Colonic mucosa (tissue), 4 donors: ENCODE data around the gene PRELP. TPM values are rescaled to one million over a fixed set of nuclear protein-coding genes. Genes with fewer than 3 reads are reported as not detected.

Experiments used
- DNase-seq: peaks from one replicate; pipeline ENCODE4 v3.0.0-alpha.2; 2020
- H3K27ac ChIP-seq: fragments of 200-600 bp; one replicate; pipeline ENCODE4 v1.8.0; 2021
- H3K27me3 ChIP-seq: fragments of 200-600 bp; one replicate; pipeline ENCODE4 v1.8.0; 2021
- H3K36me3 ChIP-seq: fragments of 200-600 bp; one replicate; pipeline ENCODE4 v1.8.0; 2021
- H3K4me1 ChIP-seq: fragments of 200-600 bp; one replicate; pipeline ENCODE4 v1.8.0; 2021; ENCODE audit warnings: mild to moderate bottlenecking
- H3K4me3 ChIP-seq: fragments of 200-600 bp; one replicate; pipeline ENCODE4 v1.8.0; 2021
- H3K9ac ChIP-seq, 2 donors: one replicate each; pipeline ENCODE4 v1.7.0; 2013; ENCODE audit warnings: control low read depth in 2 of 2, low read depth in 2 of 2, low read length in 2 of 2
- H3K9me3 ChIP-seq: fragments of 200-600 bp; one replicate; pipeline ENCODE4 v1.8.0; 2021
- intact Hi-C: fragments of 100-400 bp; cut with DNase I; formaldehyde crosslinking; loops from one replicate; pipeline ENCODE4 v1.14.1; 2022
- total RNA-seq, 2 donors: library from RNA; stranded (reverse); fragmentation: NEBNext Ultra II Directional in 1 of 2; extraction: Animal tissue kit (Norgen Biotek cat#: 25700) in 1 of 2; gene quantifications; one replicate each; pipeline ENCODE4 v1.2.1, GENCODE V29; 2021
- TF ChIP-seq, protein P1 (sequence below): fragments of 200-600 bp; IDR thresholded peaks from one replicate; pipeline ENCODE4 v1.8.0; 2022; ENCODE audit warnings: antibody characterized with exemption, mild to moderate bottlenecking
- donor health status: healthy.
- donor health status: DM: no; HTN: no; CAD: no.
- donor health status: DM: no; HTN: no; CAD: no.

Gene PRELP
- total RNA-seq, 2 donors from 2014 or later, result 2.4 to 9.3 TPM

DNA sequence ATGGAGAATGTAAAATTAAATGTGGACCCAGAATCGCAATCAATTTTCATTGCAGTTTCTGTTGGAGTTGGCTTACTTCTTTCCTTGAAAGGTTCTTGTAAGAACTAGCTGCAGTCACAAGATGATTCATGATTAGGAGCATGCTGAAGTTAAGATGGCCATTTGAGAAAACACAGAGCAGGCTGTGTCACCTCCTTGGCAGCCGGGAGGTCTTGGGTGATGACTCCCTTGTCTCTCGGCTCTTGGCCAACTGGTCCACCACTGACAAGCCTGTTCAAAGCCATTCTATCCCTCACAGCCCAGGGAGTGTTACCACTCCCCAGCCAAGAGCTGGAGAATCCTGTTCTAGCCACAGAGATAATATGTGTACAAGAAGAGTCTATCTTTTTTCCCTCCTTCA is 58.9 kb downstream of the PRELP start:
- no peak for DNase-seq
- H3K27me3 ChIP-seq, result no peaks in the 10 kb centered on the region
- H3K9me3 ChIP-seq, result no peaks in the 10 kb centered on the region
- intact Hi-C loops, result no loop called here
- H3K36me3 ChIP-seq, result no peaks in the 10 kb centered on the region
- TF ChIP-seq, protein P1, sequence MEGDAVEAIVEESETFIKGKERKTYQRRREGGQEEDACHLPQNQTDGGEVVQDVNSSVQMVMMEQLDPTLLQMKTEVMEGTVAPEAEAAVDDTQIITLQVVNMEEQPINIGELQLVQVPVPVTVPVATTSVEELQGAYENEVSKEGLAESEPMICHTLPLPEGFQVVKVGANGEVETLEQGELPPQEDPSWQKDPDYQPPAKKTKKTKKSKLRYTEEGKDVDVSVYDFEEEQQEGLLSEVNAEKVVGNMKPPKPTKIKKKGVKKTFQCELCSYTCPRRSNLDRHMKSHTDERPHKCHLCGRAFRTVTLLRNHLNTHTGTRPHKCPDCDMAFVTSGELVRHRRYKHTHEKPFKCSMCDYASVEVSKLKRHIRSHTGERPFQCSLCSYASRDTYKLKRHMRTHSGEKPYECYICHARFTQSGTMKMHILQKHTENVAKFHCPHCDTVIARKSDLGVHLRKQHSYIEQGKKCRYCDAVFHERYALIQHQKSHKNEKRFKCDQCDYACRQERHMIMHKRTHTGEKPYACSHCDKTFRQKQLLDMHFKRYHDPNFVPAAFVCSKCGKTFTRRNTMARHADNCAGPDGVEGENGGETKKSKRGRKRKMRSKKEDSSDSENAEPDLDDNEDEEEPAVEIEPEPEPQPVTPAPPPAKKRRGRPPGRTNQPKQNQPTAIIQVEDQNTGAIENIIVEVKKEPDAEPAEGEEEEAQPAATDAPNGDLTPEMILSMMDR, result no peak
- no peak overlapping the region for H3K9ac ChIP-seq
- no peak overlapping the region for H3K27ac ChIP-seq
- H3K4me3 ChIP-seq, result no peak overlapping the region
- H3K4me1 ChIP-seq, result no peaks in the 10 kb centered on the region

DNA sequence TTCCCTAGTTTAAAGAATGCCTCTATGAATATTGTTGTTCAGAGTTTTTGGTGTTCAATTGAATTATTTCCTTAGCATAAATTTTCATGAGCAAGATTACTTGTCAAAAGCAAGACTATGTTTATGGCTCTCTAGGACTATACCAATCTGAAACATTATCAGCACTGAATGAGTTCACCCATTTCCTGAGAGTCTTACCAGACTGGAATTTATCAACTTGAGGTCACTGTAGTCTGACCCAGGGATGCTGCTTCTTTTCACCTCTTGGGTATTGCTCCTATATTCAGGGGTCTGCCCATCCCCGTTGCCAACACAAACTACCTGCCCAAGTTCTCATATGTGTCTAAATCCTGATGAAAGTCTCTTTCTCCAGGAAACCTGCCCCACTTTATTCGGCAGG is 61.0 kb downstream of the PRELP start:
- Histone ChIP-seq H3K9ac (no peak overlapping the region), H3K4me1 (no peaks in the 10 kb centered on the region), H3K27me3 (no peaks in the 10 kb centered on the region), H3K4me3 (no peak overlapping the region), H3K9me3 (no peaks in the 10 kb centered on the region), H3K36me3 (no peaks in the 10 kb centered on the region), H3K27ac (no peak overlapping the region)
- intact Hi-C loops, result no loop called here
- DNase-seq, result no peak
- TF ChIP-seq, protein P1, result no peak

GRCh38 chr1:203536980-203537455 is 61.4 kb downstream of the PRELP start:
- DNase-seq, result no peak
- Histone ChIP-seq H3K9me3 (no peaks in the 10 kb centered on the region), H3K4me1 (no peaks in the 10 kb centered on the region), H3K36me3 (no peaks in the 10 kb centered on the region), H3K27ac (no peak overlapping the region), H3K27me3 (no peaks in the 10 kb centered on the region), H3K9ac (no peak overlapping the region), H3K4me3 (no peak overlapping the region)
- TF ChIP-seq, protein P1, result no peak
- intact Hi-C loops, result no loop called here

DNA sequence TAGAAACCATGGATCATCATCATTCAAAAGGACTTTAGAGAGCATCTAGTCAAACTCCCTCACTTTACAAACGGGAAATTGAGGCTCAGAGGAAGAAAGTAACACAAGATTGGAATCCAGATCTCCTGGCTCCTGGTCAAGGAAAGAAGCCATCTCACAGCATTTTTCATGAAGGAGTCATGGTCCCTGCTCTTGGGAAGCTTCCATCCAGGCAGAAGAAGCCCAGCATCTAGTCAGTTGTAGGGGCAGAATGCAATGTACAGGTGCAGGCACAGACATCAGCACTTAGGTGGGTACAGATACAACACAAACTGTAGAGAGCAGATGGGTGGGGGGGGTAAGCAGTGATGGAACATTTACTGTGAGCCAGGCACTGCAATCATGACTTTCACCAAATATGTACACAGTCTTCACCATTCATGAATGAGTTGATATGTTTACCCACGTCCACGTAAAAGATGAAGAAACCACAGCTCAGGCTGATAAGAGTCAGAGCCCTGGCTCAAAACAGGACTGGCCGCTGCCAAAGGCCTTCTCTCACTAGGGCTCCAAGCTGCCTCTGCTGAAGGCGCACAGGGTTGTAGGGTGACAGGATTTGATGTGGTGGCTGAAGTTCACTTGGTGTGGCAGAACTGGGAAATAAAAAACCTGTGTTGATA is 62.3 kb downstream of the PRELP start:
- intact Hi-C loops, result no loop called here
- DNase-seq, result peak; percentile 29
- Histone ChIP-seq H3K36me3 (no peaks in the 10 kb centered on the region), H3K9ac (no peak overlapping the region), H3K9me3 (no peaks in the 10 kb centered on the region), H3K4me3 (no peak overlapping the region), H3K27ac (no peak overlapping the region), H3K27me3 (no peaks in the 10 kb centered on the region), H3K4me1 (no peaks in the 10 kb centered on the region)
- TF ChIP-seq, protein P1, result no peak

DNA sequence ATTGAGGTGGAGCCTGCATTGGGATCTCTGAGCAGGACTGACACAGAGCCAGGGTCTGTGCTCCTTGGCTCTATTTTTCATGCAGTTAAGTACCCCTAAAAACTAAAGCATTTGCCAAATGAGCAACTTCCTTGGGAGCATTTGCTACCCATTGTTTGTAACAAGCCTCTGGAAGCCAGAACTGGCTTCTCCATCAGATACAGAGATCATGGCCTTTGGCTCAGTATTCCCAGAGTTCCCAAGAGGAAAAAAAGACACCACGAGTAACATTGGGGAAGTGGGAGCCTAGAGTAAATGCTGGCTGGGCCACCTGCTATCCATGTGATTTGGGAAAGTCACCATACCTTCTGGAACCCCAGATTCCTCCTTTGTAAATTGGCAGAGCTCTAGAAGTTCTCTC is 63.1 kb downstream of the PRELP start:
- Histone ChIP-seq H3K4me3 (no peak overlapping the region), H3K27ac (no peak overlapping the region), H3K9me3 (no peaks in the 10 kb centered on the region), H3K27me3 (no peaks in the 10 kb centered on the region), H3K4me1 (no peaks in the 10 kb centered on the region), H3K9ac (peak overlapping the region in 1 of 2 donors; percentile 18), H3K36me3 (no peaks in the 10 kb centered on the region)
- DNase-seq, result no peak
- intact Hi-C loops, result no loop called here
- TF ChIP-seq, protein P1, result no peak
